NCI-H748 (cell line): ENCODE data around the gene NUP50.

Experiments used
- DNase-seq: peaks from one replicate; lab custom pipeline; 2025; ENCODE audit not compliant: unreplicated experiment; lab: John Stamatoyannopoulos, UW

The NUP50 gene

DNA sequence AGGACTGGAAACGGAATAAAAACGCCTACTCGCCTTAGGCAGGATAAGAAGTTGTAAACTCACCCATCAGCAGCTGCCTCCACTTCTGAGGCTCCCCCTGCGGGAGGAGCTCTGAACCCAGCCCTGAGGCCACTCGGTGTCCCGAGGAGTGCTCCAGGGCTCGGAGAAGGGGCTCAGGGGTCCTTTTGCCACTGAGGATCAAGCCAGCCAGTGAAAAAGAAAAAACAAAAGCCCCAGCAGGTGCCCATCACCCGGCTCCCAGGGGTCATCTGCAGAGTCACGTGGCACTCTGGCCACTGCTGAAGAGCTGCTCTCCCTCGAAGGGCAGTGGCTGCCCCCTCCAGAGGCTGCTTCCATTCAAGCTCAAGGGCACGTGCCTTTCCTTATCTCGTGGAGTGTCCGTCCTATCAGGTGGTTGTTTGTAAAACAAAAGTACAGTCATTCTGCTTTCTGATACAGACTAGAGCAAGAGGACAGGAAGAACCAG lies 29.0 kb downstream of the NUP50 start:
- peak; percentile 7 for DNase-seq

- no peak for DNase-seq
These were observed 31.0 kb downstream of the NUP50 start for GRCh38 chr22:45194686-45195085.

GRCh38 chr22:45195616-45196015 lies 31.9 kb downstream of the NUP50 start:
- no peak for DNase-seq

DNA sequence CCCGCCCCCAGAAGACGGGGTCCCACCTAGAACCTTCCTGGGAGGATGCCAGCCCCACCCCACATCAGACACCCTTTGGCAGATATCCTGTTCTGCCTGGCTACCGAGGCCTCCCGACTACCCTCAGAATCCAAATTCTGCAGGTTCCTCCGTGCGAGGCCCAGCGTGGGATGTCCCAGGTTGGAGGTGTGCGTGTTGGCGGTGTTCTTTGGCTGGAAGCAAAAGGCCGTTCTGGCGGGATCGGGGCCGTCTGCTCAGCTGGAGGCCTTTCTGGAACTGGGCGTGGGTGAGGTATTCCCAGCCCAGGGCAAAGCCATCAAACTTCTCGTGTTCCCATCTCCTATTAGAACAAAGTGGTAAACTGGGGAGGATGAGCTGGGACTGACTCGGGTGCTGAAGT lies 32.6 kb downstream of the NUP50 start:
- no peak for DNase-seq

DNA sequence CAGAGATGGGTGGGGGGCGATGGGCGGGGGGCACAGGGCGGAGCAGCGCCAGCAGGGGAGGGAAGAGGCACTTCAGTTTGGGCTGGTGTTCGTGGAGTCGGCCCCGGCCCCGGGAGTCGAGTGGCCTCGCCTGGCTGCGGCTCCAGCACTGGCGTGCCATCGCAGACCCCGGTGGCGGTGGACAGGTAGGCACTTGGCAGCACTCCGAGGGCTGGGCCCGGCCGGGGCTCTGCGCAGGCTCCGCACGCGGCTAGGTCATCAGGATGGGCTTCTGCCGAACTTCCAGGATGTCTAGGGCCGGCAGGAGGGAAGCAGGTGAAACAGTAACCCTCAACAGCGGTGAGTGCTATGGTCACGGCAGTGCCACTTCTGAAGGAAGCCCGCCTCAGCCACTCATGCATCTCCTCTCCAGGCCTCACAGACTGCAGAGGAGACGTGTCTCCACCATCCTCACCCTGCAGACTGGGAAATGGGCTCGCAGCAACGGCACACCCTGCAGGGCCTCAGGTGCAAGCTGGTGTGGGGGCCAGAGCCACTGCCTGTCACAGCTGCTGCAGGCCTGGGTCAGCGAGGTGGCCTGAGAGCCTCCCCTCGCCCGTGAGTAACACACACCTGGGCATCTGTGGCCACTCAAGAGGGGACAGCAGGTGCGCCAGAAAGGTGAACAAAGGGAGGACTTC lies 33.3 kb downstream of the NUP50 start:
- no peak for DNase-seq

DNA sequence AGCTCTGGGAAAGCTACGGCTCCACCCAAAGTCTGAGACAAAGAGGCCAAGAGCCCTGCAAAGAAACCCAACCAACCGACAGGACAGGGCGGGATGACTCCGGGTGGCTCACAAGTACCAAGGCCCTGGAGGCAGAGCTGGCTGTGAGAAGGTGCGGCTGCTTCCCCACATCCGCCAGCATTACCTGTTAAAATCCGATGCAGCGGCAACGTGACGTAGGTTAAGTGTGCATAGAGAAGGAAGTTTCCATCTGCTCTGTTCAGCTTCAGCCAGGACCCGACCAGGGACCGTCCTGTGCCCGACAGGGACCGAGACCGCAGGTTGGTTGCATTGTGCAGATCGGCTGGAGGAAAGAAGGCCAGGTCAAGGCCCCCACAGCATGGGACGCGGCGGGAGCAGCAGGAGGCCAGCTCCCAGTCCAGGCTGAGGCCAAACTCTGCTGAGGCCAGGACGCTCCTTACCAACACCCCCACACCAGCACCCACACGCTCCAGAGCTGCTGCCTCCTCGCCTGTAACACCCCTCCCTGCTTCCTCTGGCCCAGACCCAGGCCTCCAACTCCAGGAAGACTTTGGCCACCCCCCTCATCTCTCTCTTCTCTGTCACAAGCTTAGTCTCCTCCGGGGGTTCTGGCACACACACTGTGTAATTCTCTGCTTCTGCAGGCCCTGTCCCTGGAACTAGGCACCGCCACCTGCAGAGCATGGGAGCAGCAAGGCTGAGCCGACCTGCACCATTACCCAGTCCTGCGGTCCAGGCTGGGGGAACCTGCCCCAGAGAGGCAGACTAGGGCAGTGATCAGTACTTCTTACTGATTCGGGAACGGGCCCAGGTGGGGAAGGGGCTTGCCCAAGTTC lies 34.1 kb downstream of the NUP50 start:
- DNase-seq, result peak; percentile 48

DNA sequence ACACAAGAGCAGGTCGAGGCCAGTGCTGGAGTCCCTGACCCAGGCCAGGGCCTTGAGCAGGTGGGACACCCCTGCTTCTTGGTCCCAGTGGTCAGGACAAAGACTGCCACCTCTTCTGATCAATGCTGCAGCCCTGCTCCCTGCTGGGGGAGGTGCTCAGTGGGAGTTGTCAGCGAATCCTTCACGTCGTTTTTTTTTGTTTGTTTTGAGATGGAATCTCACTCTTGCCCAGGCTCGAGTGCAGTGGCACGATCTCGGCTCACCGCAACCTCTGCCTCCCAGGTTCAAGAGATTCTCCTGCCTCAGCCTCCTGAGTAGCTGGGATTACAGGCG lies 34.7 kb downstream of the NUP50 start:
- no peak for DNase-seq

- DNase-seq, result no peak
These were observed 36.0 kb downstream of the NUP50 start for GRCh38 chr22:45199723-45200122.

- DNase-seq, result no peak
These were observed 36.5 kb downstream of the NUP50 start for GRCh38 chr22:45200230-45200629.

DNA sequence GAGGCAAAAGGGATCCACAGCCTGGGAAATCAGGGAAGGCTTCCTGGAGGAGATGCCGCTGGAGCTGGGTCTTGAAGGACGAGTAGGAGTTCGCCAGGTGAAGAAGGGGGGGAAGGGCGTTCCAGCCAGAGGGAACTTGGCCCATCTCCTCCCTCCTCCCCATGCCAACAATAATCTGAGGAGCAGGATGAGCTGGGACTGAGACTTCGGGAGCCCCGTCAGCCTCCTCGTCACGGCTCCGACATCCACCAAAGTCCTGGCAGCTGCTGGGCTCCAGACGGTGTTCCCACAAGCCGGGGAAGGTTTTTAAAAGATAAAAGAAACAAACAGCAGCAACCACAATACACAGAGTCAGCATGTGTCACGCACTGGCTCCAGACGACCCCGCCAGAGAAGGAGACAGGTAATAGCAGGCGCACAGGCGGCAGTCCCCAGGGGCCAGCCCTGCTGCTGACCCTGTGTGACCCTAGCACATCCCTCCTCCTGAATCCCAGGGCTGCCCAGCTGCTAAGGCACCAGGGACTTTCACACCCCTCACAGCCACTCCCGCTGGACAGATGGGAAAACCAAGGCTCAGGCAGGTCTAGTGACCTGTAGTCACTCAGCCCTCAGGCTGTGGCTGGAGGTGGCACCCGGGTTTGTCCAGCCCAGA lies 37.3 kb downstream of the NUP50 start:
- DNase-seq, result no peak

GRCh38 chr22:45201678-45202332 lies 38.1 kb downstream of the NUP50 start:
- peak; percentile 40 for DNase-seq

DNA sequence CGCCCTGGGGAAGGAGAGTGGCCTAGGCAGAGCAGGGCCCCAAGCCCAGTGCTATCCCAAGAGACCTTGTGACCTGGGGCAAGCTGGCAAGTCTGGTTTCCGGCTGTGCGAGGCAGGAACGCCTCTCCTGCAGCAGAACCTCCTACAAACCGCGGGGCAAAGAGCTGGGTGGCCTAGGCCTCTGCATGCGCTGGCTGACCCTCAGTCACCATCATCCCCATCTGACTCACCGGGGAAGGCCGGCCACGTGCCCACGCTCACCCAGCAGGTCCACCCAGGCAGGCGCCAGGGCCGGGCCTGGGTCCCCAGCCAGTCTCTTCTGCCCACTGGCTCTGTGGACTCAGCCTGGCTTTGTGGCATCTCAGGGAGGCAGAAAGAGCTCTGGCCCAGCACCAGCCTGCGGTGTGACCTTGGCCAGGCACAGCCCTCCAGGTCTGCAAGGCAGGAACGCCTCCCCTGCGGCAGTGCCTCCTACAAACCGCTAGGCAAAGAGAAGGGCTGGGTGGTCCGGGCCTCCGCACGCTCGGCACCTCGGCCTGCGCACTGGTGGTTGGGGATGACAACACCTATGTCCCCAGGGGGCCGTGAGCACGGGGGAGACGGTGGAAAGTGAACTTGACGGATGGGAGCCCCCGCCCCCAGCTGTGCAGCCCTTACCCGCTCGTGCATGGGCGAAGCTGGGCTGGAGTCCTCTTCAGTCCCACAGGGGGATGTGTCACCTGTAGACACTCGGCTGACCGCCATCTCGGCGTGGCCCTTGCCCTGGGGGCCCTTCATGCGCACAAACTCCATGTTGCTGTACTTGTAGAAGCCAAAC lies 38.8 kb downstream of the NUP50 start:
- DNase-seq, result no peak

GRCh38 chr22:45203150-45203951 lies 39.6 kb downstream of the NUP50 start:
- no peak for DNase-seq

DNA sequence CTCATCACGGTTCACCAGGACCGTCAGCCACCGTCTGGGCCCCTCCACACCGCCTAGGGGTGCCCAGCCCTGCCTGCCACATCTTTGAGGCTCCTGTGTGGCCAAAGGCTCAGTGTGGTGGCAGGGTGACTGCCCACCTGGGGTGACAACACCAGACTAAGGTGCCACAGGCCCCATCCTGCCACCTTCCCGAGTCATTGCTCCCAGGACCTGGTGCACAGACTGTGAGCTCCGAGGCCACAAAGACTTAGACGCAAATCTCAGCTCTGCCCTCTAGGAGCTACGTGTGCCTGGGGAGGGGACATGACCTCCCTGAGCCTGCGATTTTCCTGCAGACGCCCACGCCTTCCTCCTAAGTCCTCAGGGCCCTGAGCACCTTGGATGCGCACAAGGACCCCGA lies 40.5 kb downstream of the NUP50 start:
- no peak for DNase-seq

DNA sequence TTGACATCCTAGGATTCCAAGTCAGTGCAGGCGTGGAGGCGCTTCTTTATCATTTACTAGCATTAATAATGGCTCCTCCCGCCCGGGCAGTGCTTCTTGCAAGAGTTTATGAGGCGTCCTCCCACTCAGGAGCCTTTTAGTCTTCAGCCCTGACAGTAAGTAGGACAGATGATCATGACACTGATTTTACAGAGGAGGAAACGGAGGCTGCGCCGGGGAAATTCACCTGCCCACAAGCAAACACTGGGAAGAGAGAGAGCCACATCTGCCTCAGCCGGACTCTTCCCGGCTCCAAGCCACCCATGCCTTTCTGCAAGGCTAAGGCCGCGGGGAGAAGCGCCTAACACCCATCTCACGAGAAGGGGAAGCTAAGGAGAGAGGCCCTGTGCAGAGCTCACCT lies 41.1 kb downstream of the NUP50 start:
- DNase-seq, result no peak

- DNase-seq, result no peak
These were observed 41.7 kb downstream of the NUP50 start for GRCh38 chr22:45205276-45205925.

- no peak for DNase-seq
These were observed 42.5 kb downstream of the NUP50 start for GRCh38 chr22:45206233-45206632.

- DNase-seq, result no peak
These were observed 43.8 kb downstream of the NUP50 start for GRCh38 chr22:45207533-45207932.

DNA sequence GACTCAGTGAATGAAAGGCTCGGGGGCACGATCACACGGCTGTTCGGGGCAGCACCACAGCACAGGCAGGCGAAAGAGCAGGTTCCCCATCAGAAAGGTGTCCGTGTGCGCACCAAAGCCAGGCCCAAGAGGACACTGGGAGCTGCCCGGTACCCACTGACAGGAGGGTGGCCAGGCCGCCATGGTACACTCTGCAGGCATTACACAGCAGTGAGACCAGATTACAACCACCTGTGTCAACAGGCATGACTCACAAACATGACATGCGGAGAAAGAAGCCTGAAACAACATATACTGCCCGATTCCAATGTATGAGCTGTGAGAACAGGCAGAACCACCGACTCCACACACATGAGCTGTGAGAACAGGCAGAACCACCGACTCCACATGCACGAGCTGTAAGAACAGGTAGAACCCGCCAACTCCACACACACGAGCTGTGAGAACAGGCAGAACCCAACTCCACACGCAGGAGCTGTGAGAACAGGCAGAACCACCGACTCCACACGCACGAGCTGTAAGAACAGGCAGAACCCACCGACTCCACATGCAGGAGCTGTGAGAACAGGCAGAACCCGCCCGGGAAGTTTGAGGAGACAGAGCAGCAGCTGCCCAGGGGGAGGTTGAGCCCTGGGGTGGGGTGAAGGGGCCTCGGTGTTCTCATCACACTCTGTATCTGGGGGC lies 44.4 kb downstream of the NUP50 start:
- no peak for DNase-seq
